Neural progenitor cell (in vitro differentiated cells): Measurements from ENCODE around the gene TGFBR3.

Source experiments
- EZH2 ChIP-seq: fragments of 200-600 bp; sonication (generic); IDR thresholded peaks from 2 replicates; pipeline ENCODE4 v1.6.1; 2017; ENCODE audit warnings: antibody characterized with exemption, mild to moderate bottlenecking, moderate library complexity
- EZH2phosphoT487 ChIP-seq: fragments of 200-600 bp; sonication (generic); IDR thresholded peaks from 2 replicates; pipeline ENCODE4 v1.6.1; 2017; ENCODE audit warnings: antibody characterized with exemption
- TF ChIP-seq, protein P1 (sequence below): fragments of 200-600 bp; sonication (generic); IDR thresholded peaks from 2 replicates; pipeline ENCODE4 v1.5.1; 2017; ENCODE audit warnings: antibody characterized with exemption, mild to moderate bottlenecking

DNA sequence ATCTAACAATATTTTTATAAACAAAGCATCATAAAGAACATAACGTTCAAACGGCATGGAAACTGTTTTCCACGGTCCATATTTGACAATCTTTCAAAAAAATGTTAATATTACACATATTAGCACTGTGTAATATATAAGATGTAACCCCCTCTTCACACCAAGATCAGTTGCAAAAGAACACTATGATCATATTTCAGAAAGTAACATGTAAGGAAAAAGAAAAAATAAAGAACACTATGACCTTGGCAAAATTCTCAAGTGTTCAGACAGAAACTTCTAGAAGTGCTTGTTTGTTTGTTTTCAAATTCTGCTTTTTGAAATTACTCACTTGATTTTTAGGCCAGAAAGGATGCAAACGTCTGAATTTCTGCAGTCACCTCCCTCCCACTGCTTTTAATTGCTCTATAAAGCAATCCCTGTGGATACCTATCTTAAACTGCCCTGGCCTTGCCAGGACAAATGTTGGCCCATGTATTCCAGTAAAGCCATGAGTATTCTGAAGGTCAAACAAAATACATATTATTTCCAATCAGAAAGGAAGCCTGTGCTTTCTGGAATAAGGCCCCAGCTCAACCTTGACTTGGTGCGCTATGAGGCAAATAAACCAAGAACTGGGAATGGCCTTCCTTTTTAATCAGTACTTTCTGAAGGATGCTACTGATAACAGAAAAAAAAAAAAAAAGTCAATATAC, 68.6 kb downstream of the TGFBR3 start:
- TF ChIP-seq, protein P1, sequence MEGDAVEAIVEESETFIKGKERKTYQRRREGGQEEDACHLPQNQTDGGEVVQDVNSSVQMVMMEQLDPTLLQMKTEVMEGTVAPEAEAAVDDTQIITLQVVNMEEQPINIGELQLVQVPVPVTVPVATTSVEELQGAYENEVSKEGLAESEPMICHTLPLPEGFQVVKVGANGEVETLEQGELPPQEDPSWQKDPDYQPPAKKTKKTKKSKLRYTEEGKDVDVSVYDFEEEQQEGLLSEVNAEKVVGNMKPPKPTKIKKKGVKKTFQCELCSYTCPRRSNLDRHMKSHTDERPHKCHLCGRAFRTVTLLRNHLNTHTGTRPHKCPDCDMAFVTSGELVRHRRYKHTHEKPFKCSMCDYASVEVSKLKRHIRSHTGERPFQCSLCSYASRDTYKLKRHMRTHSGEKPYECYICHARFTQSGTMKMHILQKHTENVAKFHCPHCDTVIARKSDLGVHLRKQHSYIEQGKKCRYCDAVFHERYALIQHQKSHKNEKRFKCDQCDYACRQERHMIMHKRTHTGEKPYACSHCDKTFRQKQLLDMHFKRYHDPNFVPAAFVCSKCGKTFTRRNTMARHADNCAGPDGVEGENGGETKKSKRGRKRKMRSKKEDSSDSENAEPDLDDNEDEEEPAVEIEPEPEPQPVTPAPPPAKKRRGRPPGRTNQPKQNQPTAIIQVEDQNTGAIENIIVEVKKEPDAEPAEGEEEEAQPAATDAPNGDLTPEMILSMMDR: no peak
- no peak for TF ChIP-seq EZH2
- no peak for TF ChIP-seq EZH2phosphoT487
